Activated CD4-positive, alpha-beta memory T cell treated with anti-CD3 and anti-CD28 coated beads, Interleukin-2, amount 10 ng/mL, durations not matched to agents 7 days and 5 days (primary cell): ENCODE data around the gene ASGR1. TPM values are rescaled to one million over a fixed set of nuclear protein-coding genes. Genes with fewer than 3 reads are reported as not detected.
"Not testable (repeated sequence)": the region's sequence is repeated elsewhere in the genome, so short reads cannot be mapped to it uniquely, and the experiment has no call there.

Experiments used
- CTCF ChIA-PET: fragments of 350-600 bp; sonication (Branson Sonifier 250); formaldehyde crosslinking; loops from one replicate; lab custom pipeline; 2021; ENCODE audit warnings: antibody characterized with exemption, inconsistent platforms; lab: Charles Lee
- POLR2A ChIA-PET: fragments of 350-600 bp; sonication (Branson Sonifier 250); formaldehyde crosslinking; loops from one replicate; lab custom pipeline; 2021; ENCODE audit warnings: antibody characterized with exemption; lab: Charles Lee
- DNase-seq: peaks from one replicate; pipeline ENCODE4 v3.0.0-alpha.2; 2020
- H3K27ac Mint-ChIP-seq: one replicate; pipeline ENCODE4 v1.8.0; 2021; ENCODE audit warnings: mild to moderate bottlenecking, mixed read lengths
- H3K27me3 Mint-ChIP-seq: one replicate; pipeline ENCODE4 v1.8.0; 2021; ENCODE audit warnings: mixed read lengths
- H3K36me3 Mint-ChIP-seq: one replicate; pipeline ENCODE4 v1.8.0; 2021; ENCODE audit warnings: low read depth, mixed read lengths
- H3K4me1 Mint-ChIP-seq: one replicate; pipeline ENCODE4 v1.8.0; 2021; ENCODE audit warnings: mixed read lengths
- H3K4me3 Mint-ChIP-seq: one replicate; pipeline ENCODE4 v1.8.0; 2021; ENCODE audit warnings: mild to moderate bottlenecking, mixed read lengths
- H3K9me3 Mint-ChIP-seq: one replicate; pipeline ENCODE4 v1.8.0; 2021; ENCODE audit warnings: mixed read lengths
- total RNA-seq, 2 experiments: library from RNA; stranded (reverse); gene quantifications; one replicate each; pipeline ENCODE4 v1.2.3, GENCODE V29; 2021

Gene ASGR1
- total RNA-seq, 2 experiments from 2014 or later: 0.60 to 0.73 TPM

- POLR2A ChIA-PET: no interaction called here
- CTCF ChIA-PET: interaction anchor here (0.6 to 1.5 kb wide), 2 partner anchors 18 to 19 kb away, joined by 4 to 5 read pairs; no protein-coding TSS in a partner anchor
- Mint-ChIP-seq H3K4me1 (no peaks in the 10 kb centered on the region), H3K36me3 (no peaks in the 10 kb centered on the region), H3K4me3 (no peak overlapping the region), H3K9me3 (no peaks in the 10 kb centered on the region), H3K27ac (no peak overlapping the region), H3K27me3 (no peaks in the 10 kb centered on the region)
- DNase-seq: no peak
These were observed 17.7 kb upstream of the ASGR1 start for GRCh38 chr17:7196651-7197401.

GRCh38 chr17:7195971-7196370 is 16.8 kb upstream of the ASGR1 start:
- H3K27me3 Mint-ChIP-seq: no peaks in the 10 kb centered on the region
- H3K36me3 Mint-ChIP-seq: no peaks in the 10 kb centered on the region
- ChIA-PET POLR2A (no interaction called here), CTCF (interaction anchor here (1.5 kb wide), 1 partner anchor 18 kb away, joined by 4 read pairs; no protein-coding TSS in a partner anchor)
- no peak overlapping the region for H3K27ac Mint-ChIP-seq
- H3K4me1 Mint-ChIP-seq: no peaks in the 10 kb centered on the region
- H3K9me3 Mint-ChIP-seq: no peaks in the 10 kb centered on the region
- DNase-seq: no peak
- H3K4me3 Mint-ChIP-seq: no peak overlapping the region

- H3K4me1 Mint-ChIP-seq: no peaks in the 10 kb centered on the region
- no peaks in the 10 kb centered on the region for H3K9me3 Mint-ChIP-seq
- H3K4me3 Mint-ChIP-seq: no peak overlapping the region
- H3K27ac Mint-ChIP-seq: no peak overlapping the region
- H3K27me3 Mint-ChIP-seq: peaks cover 1% of the 10 kb centered on the region
- H3K36me3 Mint-ChIP-seq: no peaks in the 10 kb centered on the region
- no peak for DNase-seq
- ChIA-PET POLR2A (no interaction called here), CTCF (no interaction called here)
These were observed 13.2 kb upstream of the ASGR1 start for GRCh38 chr17:7192271-7192937.

- H3K4me1 Mint-ChIP-seq: peaks cover under 1% of the 10 kb centered on the region
- no peak overlapping the region for H3K27ac Mint-ChIP-seq
- no peak overlapping the region for H3K4me3 Mint-ChIP-seq
- H3K27me3 Mint-ChIP-seq: peaks cover 1% of the 10 kb centered on the region
- ChIA-PET CTCF (no interaction called here), POLR2A (no interaction called here)
- peak; percentile 34 for DNase-seq
- no peaks in the 10 kb centered on the region for H3K9me3 Mint-ChIP-seq
- H3K36me3 Mint-ChIP-seq: no peaks in the 10 kb centered on the region
These were observed 12.6 kb upstream of the ASGR1 start for GRCh38 chr17:7191571-7192270.

- H3K4me3 Mint-ChIP-seq: no peak overlapping the region
- no peak overlapping the region for H3K27ac Mint-ChIP-seq
- H3K36me3 Mint-ChIP-seq: no peaks in the 10 kb centered on the region
- ChIA-PET POLR2A (no interaction called here), CTCF (interaction anchor here (0.7 kb wide), 1 partner anchor 77 kb away, joined by 3 read pairs; no protein-coding TSS in a partner anchor)
- H3K27me3 Mint-ChIP-seq: peaks cover 1% of the 10 kb centered on the region
- peaks cover 5% of the 10 kb centered on the region for H3K4me1 Mint-ChIP-seq
- H3K9me3 Mint-ChIP-seq: no peaks in the 10 kb centered on the region
- DNase-seq: no peak
These were observed 11.9 kb upstream of the ASGR1 start for GRCh38 chr17:7191069-7191468.

GRCh38 chr17:7190276-7190917 is 11.2 kb upstream of the ASGR1 start:
- H3K27me3 Mint-ChIP-seq: peaks cover 1% of the 10 kb centered on the region
- peaks cover 5% of the 10 kb centered on the region for H3K4me1 Mint-ChIP-seq
- H3K27ac Mint-ChIP-seq: no peak overlapping the region
- H3K4me3 Mint-ChIP-seq: no peak overlapping the region
- DNase-seq: no peak
- H3K36me3 Mint-ChIP-seq: no peaks in the 10 kb centered on the region
- ChIA-PET CTCF (interaction anchor here (0.7 to 2.0 kb wide), 2 partner anchors 13 to 77 kb away, joined by 3 to 9 read pairs; no protein-coding TSS in a partner anchor), POLR2A (no interaction called here)
- no peaks in the 10 kb centered on the region for H3K9me3 Mint-ChIP-seq

- Mint-ChIP-seq H3K9me3 (no peaks in the 10 kb centered on the region), H3K4me3 (no peak overlapping the region), H3K27ac (no peak overlapping the region), H3K36me3 (no peaks in the 10 kb centered on the region), H3K4me1 (peaks cover 5% of the 10 kb centered on the region), H3K27me3 (peaks cover 1% of the 10 kb centered on the region)
- POLR2A ChIA-PET: interaction anchor here (1.3 kb wide), 1 partner anchor 150 kb away, joined by 3 read pairs; the partner anchor contains the start of gene SLC16A13
- CTCF ChIA-PET: interaction anchor here (0.8 to 1.1 kb wide), 3 partner anchors 9 to 141 kb away, joined by 3 to 8 read pairs (median 4); partner anchors contain the start of genes ACADVL and DLG4
- DNase-seq: no peak
These were observed 7.1 kb upstream of the ASGR1 start for GRCh38 chr17:7186241-7186640.

- POLR2A ChIA-PET: no interaction called here
- CTCF ChIA-PET: no interaction called here
- Mint-ChIP-seq H3K27ac (no peak overlapping the region), H3K9me3 (no peaks in the 10 kb centered on the region), H3K27me3 (peaks cover 4% of the 10 kb centered on the region), H3K4me1 (peaks cover 5% of the 10 kb centered on the region), H3K36me3 (no peaks in the 10 kb centered on the region), H3K4me3 (no peak overlapping the region)
- DNase-seq: no peak
These were observed 5.5 kb upstream of the ASGR1 start for GRCh38 chr17:7184647-7185046.

- Mint-ChIP-seq H3K9me3 (no peaks in the 10 kb centered on the region), H3K27me3 (peaks cover 6% of the 10 kb centered on the region), H3K36me3 (no peaks in the 10 kb centered on the region), H3K27ac (no peak overlapping the region), H3K4me1 (peaks cover 5% of the 10 kb centered on the region), H3K4me3 (no peak overlapping the region)
- ChIA-PET POLR2A (no interaction called here), CTCF (no interaction called here)
- no peak for DNase-seq
These were observed 4.9 kb upstream of the ASGR1 start for GRCh38 chr17:7184091-7184488.

GRCh38 chr17:7183433-7184090 is 4.4 kb upstream of the ASGR1 start:
- POLR2A ChIA-PET: no interaction called here
- no peak overlapping the region for H3K4me3 Mint-ChIP-seq

GRCh38 chr17:7182101-7182500 is 2.9 kb upstream of the ASGR1 start:
- H3K27me3 Mint-ChIP-seq: peaks cover 17% of the 10 kb centered on the region
- H3K36me3 Mint-ChIP-seq, H3K27ac Mint-ChIP-seq, H3K4me3 Mint-ChIP-seq, DNase-seq, CTCF ChIA-PET, H3K9me3 Mint-ChIP-seq: not testable (repeated sequence)
- H3K4me1 Mint-ChIP-seq: peaks cover 16% of the 10 kb centered on the region
- POLR2A ChIA-PET: interaction anchor here (1.2 kb wide), 1 partner anchor 136 kb away, joined by 3 read pairs; no protein-coding TSS in a partner anchor

More at GRCh38 chr17:7183433-7184090, 4.4 kb upstream of the ASGR1 start:
- Mint-ChIP-seq H3K9me3 (no peaks in the 10 kb centered on the region), H3K4me1 (peaks cover 5% of the 10 kb centered on the region), H3K27me3 (peaks cover 6% of the 10 kb centered on the region), H3K36me3 (no peaks in the 10 kb centered on the region), H3K27ac (no peak overlapping the region)
- DNase-seq: no peak
- CTCF ChIA-PET: no interaction called here

GRCh38 chr17:7178973-7179316 is 225 bp downstream of the ASGR1 start:
- Mint-ChIP-seq H3K4me3 (no peak overlapping the region), H3K4me1 (peaks cover 10% of the 10 kb centered on the region), H3K36me3 (no peaks in the 10 kb centered on the region), H3K27ac (no peak overlapping the region), H3K27me3 (peaks cover 17% of the 10 kb centered on the region), H3K9me3 (no peaks in the 10 kb centered on the region)
- ChIA-PET CTCF (interaction anchor here (0.6 to 2.9 kb wide), 6 partner anchors 18 to 449 kb away, joined by 4 to 24 read pairs (median 5); no protein-coding TSS in a partner anchor), POLR2A (no interaction called here)
- no peak for DNase-seq
